GM10847 (cell line): ENCODE measurements around the gene CACFD1.

Experiments
- POLR2A ChIP-seq: IDR thresholded peaks from 2 replicates; pipeline ENCODE4 v1.6.1; 2011; ENCODE audit not compliant: insufficient read length; ENCODE audit errors: extremely low read depth

Gene CACFD1

GRCh38 chr9:133456409-133456808 lies 3.4 kb upstream of the CACFD1 start:
- TF ChIP-seq POLR2A = no peak

- no peak for TF ChIP-seq POLR2A
Measured at GRCh38 chr9:133457233-133457632, 2.5 kb upstream of the CACFD1 start.

- TF ChIP-seq POLR2A = no peak
Measured at GRCh38 chr9:133457748-133458147, 2.0 kb upstream of the CACFD1 start.

- TF ChIP-seq POLR2A = no peak
Measured at GRCh38 chr9:133458643-133459312, 1.0 kb upstream of the CACFD1 start.

- no peak for TF ChIP-seq POLR2A
Measured at GRCh38 chr9:133460405-133461175, 812 bp downstream of the CACFD1 start.

- no peak for TF ChIP-seq POLR2A
Measured at GRCh38 chr9:133461975-133462374, 2.2 kb downstream of the CACFD1 start.

- no peak for TF ChIP-seq POLR2A
Measured at GRCh38 chr9:133463234-133463863, 3.6 kb downstream of the CACFD1 start.

GRCh38 chr9:133463864-133464615 lies 4.3 kb downstream of the CACFD1 start:
- no peak for TF ChIP-seq POLR2A

- no peak for TF ChIP-seq POLR2A
Measured at GRCh38 chr9:133464638-133465037, 4.9 kb downstream of the CACFD1 start.

GRCh38 chr9:133465984-133466383 lies 6.2 kb downstream of the CACFD1 start:
- TF ChIP-seq POLR2A = no peak

- no peak for TF ChIP-seq POLR2A
Measured at GRCh38 chr9:133467101-133467500, 7.3 kb downstream of the CACFD1 start.

GRCh38 chr9:133468374-133468773 lies 8.6 kb downstream of the CACFD1 start:
- no peak for TF ChIP-seq POLR2A

- TF ChIP-seq POLR2A = no peak
Measured at GRCh38 chr9:133468777-133469421, 9.1 kb downstream of the CACFD1 start.

GRCh38 chr9:133470427-133470924 lies 10.7 kb downstream of the CACFD1 start:
- TF ChIP-seq POLR2A = peak; percentile 4

GRCh38 chr9:133470988-133471387 lies 11.2 kb downstream of the CACFD1 start:
- TF ChIP-seq POLR2A = peak; percentile 0

GRCh38 chr9:133471551-133472276 lies 11.9 kb downstream of the CACFD1 start:
- TF ChIP-seq POLR2A = no peak
